HCT116 (cell line): ENCODE data around the gene A2M. TPM values are rescaled to one million over a fixed set of nuclear protein-coding genes. Genes with fewer than 3 reads are reported as not detected.
"Not testable (repeated sequence)": the region's sequence is repeated elsewhere in the genome, so short reads cannot be mapped to it uniquely, and the experiment has no call there.

Experiments
- ATAC-seq: fragments of 200-7000 bp; cut with Tn5 transposase; 2 replicates; pipeline ENCODE4 v1.9.1; 2020; ENCODE audit warnings: mild to moderate bottlenecking, moderate library complexity
- BruUV-seq: library from RNA; stranded (reverse); fragments of 400-500 nt; replicated peaks from 2 replicates; lab custom pipeline; 2021; lab: Mats Ljungman, UMichigan
- CTCF ChIA-PET: fragments of 300-600 bp; sonication (Branson Sonifier 250); formaldehyde crosslinking; loops from one replicate; lab custom pipeline; 2021; ENCODE audit warnings: antibody characterized with exemption; lab: Charles Lee
- POLR2A ChIA-PET: fragments of 300-600, 350-600 bp; sonication (Branson Sonifier 250); formaldehyde crosslinking; loops from one replicate; lab custom pipeline; 2021; ENCODE audit warnings: antibody characterized with exemption; lab: Charles Lee
- RAD21 ChIA-PET, 2 experiments: fragments of 300-600 bp; sonication (Branson Sonifier 250); formaldehyde crosslinking; loops; one replicate each; lab custom pipeline; 2023; ENCODE audit warnings: low total read pairs in 2 of 2; ENCODE audit not compliant: uncharacterized antibody in 2 of 2, unreplicated experiment in 2 of 2, low non-redundant PET in 1 of 2; lab: Charles Lee
- DNase-seq: peaks from one replicate; pipeline ENCODE4 v3.0.0-alpha.2; 2010; ENCODE audit warnings: low read depth, low spot score
- H2AFZ ChIP-seq: fragments of 200-600 bp; shearing (Covaris generic), sonication (generic); 2 replicates; pipeline ENCODE4 v1.6.1; 2017; ENCODE audit warnings: low read depth, mixed run types, mixed read lengths, antibody characterized with exemption, low read length; ENCODE audit not compliant: poor library complexity, severe bottlenecking
- H3K27ac ChIP-seq: 2 replicates; pipeline ENCODE4 v1.5.1; 2012; ENCODE audit warnings: low read depth, low read length
- H3K27me3 ChIP-seq: fragments of 200-600 bp; sonication (generic); 2 replicates; pipeline ENCODE4 v1.6.1; 2016; ENCODE audit warnings: mixed run types, low read length, mixed read lengths; ENCODE audit not compliant: insufficient read depth
- H3K36me3 ChIP-seq, 2 experiments: fragments of 200-500 bp in 1 of 2; fragments of 200-600 bp in 1 of 2; sonication (Bioruptor generic) in 1 of 2; sonication (generic) in 1 of 2; 2 replicates each; pipeline versions ENCODE4 v1.5.1 to v1.6.1; 2014 to 2016; ENCODE audit warnings: low read length in 2 of 2, inconsistent platforms in 1 of 2, mixed read lengths in 1 of 2, mixed run types in 1 of 2; ENCODE audit not compliant: insufficient read depth in 2 of 2, control insufficient read depth in 1 of 2
- H3K4me1 ChIP-seq, 2 experiments: fragments of 200-600 bp in 1 of 2; sonication (generic) in 1 of 2; 2 replicates each; pipeline versions ENCODE4 v1.5.1 to v1.6.1; 2012 to 2017; ENCODE audit warnings: low read length in 2 of 2, inconsistent platforms in 1 of 2, mild to moderate bottlenecking in 1 of 2, mixed read lengths in 1 of 2, mixed run types in 1 of 2, moderate library complexity in 1 of 2; ENCODE audit not compliant: insufficient read depth in 2 of 2, control insufficient read depth in 1 of 2
- H3K4me2 ChIP-seq: fragments of 200-600 bp; sonication (generic); 2 replicates; pipeline ENCODE4 v1.6.1; 2017; ENCODE audit warnings: mixed run types, low read length, mixed read lengths
- H3K4me3 ChIP-seq, 2 experiments: fragments of 200-600 bp in 1 of 2; sonication (generic) in 1 of 2; replicated peaks in 1 of 2; 2 replicates each; pipeline ENCODE4 v1.5.1; 2011 to 2016; ENCODE audit warnings: low read length in 2 of 2, control low read depth in 1 of 2, low read depth in 1 of 2, mild to moderate bottlenecking in 1 of 2, mixed read lengths in 1 of 2, mixed run types in 1 of 2
- H3K79me2 ChIP-seq: fragments of 200-600 bp; sonication (generic); 2 replicates; pipeline ENCODE4 v1.6.1; 2017; ENCODE audit warnings: mild to moderate bottlenecking, mixed run types, low read length, moderate library complexity, mixed read lengths; ENCODE audit not compliant: insufficient read depth
- H3K9ac ChIP-seq: fragments of 200-600 bp; sonication (generic); 2 replicates; pipeline ENCODE4 v1.6.1; 2016; ENCODE audit warnings: low read length, mixed read lengths
- H3K9me2 ChIP-seq: fragments of 200-600 bp; sonication (generic), shearing (Covaris generic); 2 replicates; pipeline ENCODE4 v1.6.1; 2017; ENCODE audit warnings: mixed run types, mild to moderate bottlenecking, moderate library complexity; ENCODE audit not compliant: insufficient read depth
- H3K9me3 ChIP-seq, 2 experiments: fragments of 200-500 bp in 1 of 2; fragments of 200-600 bp in 1 of 2; sonication (Bioruptor generic) in 1 of 2; sonication (generic) in 1 of 2; 2 replicates each; pipeline ENCODE4 v1.6.1; 2014 to 2017; ENCODE audit warnings: low read length in 2 of 2, mixed read lengths in 2 of 2, inconsistent platforms in 1 of 2, low read depth in 1 of 2, mild to moderate bottlenecking in 1 of 2, mixed run types in 1 of 2, moderate library complexity in 1 of 2; ENCODE audit not compliant: control insufficient read depth in 1 of 2, insufficient read depth in 1 of 2
- H4K20me1 ChIP-seq: fragments of 200-600 bp; sonication (generic), shearing (Covaris generic); 2 replicates; pipeline ENCODE4 v1.6.1; 2017; ENCODE audit warnings: mixed run types, mild to moderate bottlenecking, moderate library complexity; ENCODE audit not compliant: insufficient read depth
- CBX3 ChIP-seq: IDR thresholded peaks from 2 replicates; pipeline ENCODE4 v1.6.1; 2012; ENCODE audit warnings: low read depth
- CEBPB ChIP-seq: IDR thresholded peaks from 2 replicates; pipeline ENCODE4 v1.6.1; 2012; ENCODE audit warnings: low read depth
- FOSL1 ChIP-seq: IDR thresholded peaks from 2 replicates; pipeline ENCODE4 v1.6.1; 2012; ENCODE audit warnings: low read depth
- POLR2AphosphoS5 ChIP-seq: IDR thresholded peaks from 2 replicates; pipeline ENCODE4 v1.6.1; 2011; ENCODE audit warnings: mild to moderate bottlenecking, low read depth, low read length, moderate library complexity
- ZNF274 ChIP-seq: fragments of 200-500 bp; sonication (Bioruptor generic); IDR thresholded peaks from 2 replicates; pipeline ENCODE4 v1.6.1; 2014; ENCODE audit warnings: mild to moderate bottlenecking, low read depth, low read length, inconsistent platforms
- intact Hi-C: fragments of 100-400 bp; cut with micrococcal nuclease; formaldehyde crosslinking; loops from 2 replicates; pipeline ENCODE4 v1.10.0; 2022
- total RNA-seq: library from RNA; stranded (reverse); gene quantifications from one replicate; pipeline ENCODE4 v1.2.1, GENCODE V29; 2021; ENCODE audit not compliant: unreplicated experiment
- TF ChIP-seq, protein P1 (sequence below): IDR thresholded peaks from 2 replicates; pipeline ENCODE4 v1.6.1; 2011; ENCODE audit warnings: mild to moderate bottlenecking, low read length, moderate library complexity; ENCODE audit not compliant: insufficient replicate concordance; ENCODE audit errors: extremely low read depth

The A2M gene
- total RNA-seq, 1 experiment from 2014 or later, result 3.0 TPM

DNA sequence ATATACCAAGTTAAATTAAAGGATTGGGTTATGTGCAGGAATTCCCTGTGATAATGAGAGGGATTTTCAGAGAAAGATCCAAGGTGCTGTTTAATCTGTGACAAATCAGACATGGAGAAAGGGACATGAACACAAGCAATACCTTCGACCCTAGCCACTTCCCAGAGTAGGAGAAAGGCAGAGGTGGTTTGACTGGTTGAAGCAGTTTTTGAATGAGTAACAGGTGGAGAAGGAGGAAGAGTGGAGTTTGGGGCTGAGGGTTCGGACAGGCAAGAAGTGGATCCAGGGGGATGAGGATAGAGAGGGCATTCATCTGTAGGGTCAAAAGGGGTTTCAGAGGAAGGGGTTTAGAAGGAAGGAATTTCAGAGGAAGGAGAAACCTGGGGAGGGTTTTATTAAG is 27.4 kb upstream of the A2M start:
- ChIA-PET POLR2A (no interaction called here), CTCF (no interaction called here), RAD21 (no interaction called here)
- intact Hi-C loops, result no loop called here
- Histone ChIP-seq H3K9me2 (no peaks in the 10 kb centered on the region), H3K27me3 (peaks cover 28% of the 10 kb centered on the region), H3K79me2 (no peaks in the 10 kb centered on the region), H3K4me2 (no peak overlapping the region), H4K20me1 (no peaks in the 10 kb centered on the region), H3K4me3 (no peak overlapping the region), H3K36me3 (no peaks in the 10 kb centered on the region), H3K9ac (no peak overlapping the region), H3K9me3 (no peaks in the 10 kb centered on the region), H3K4me1 (no peaks in the 10 kb centered on the region), H2AFZ (no peak overlapping the region), H3K27ac (no peak overlapping the region)
- DNase-seq (no peak), ATAC-seq (no peak)
- no TSS peak for BruUV-seq
- TF ChIP-seq POLR2AphosphoS5 (no peak), CEBPB (no peak), ZNF274 (no peak), CBX3 (no peak), FOSL1 (no peak)
- TF ChIP-seq, protein P1, sequence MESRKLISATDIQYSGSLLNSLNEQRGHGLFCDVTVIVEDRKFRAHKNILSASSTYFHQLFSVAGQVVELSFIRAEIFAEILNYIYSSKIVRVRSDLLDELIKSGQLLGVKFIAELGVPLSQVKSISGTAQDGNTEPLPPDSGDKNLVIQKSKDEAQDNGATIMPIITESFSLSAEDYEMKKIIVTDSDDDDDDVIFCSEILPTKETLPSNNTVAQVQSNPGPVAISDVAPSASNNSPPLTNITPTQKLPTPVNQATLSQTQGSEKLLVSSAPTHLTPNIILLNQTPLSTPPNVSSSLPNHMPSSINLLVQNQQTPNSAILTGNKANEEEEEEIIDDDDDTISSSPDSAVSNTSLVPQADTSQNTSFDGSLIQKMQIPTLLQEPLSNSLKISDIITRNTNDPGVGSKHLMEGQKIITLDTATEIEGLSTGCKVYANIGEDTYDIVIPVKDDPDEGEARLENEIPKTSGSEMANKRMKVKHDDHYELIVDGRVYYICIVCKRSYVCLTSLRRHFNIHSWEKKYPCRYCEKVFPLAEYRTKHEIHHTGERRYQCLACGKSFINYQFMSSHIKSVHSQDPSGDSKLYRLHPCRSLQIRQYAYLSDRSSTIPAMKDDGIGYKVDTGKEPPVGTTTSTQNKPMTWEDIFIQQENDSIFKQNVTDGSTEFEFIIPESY, result no peak

DNA sequence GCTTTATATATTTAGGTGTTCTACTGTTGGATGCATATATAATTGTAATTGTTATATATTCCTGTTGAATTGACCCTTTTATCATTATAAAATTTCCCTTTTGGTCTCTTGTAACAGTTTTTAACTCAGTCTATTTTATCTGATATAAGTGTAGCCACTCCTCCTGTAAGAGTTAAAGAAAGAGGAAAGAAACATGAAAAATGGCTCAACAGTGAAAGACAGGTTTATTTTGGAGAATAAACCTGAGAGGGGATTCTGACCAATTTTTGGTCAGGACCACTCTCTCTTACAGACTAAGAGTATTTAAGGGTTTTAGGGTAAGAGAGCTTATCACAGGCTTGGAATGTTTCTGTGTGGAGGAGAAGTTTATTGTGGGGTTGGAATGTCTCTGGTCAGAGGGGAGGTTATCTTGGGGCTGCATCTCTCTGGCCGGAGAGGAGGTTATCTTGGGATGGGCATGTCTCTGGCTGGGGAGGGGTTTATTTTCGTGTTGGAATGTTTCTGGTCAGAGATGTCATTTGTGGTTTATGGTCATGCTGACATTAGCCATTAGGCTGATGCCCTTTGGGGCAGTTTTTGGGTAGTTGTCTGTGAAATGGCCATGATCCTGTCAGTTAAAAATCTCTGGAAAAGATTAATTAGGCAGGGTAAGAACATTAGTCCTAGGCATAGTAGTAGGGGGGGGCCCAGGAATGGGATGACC is 24.0 kb upstream of the A2M start:
- BruUV-seq, intact Hi-C loops, POLR2A ChIA-PET, H3K36me3 ChIP-seq, H2AFZ ChIP-seq, H3K9me3 ChIP-seq, H3K9ac ChIP-seq, H3K4me1 ChIP-seq, H4K20me1 ChIP-seq, DNase-seq, H3K27ac ChIP-seq, H3K4me2 ChIP-seq, H3K4me3 ChIP-seq, RAD21 ChIA-PET, ATAC-seq, CTCF ChIA-PET, H3K9me2 ChIP-seq, H3K79me2 ChIP-seq, H3K27me3 ChIP-seq: not testable (repeated sequence)
